K562 (cell line): ENCODE data around the gene IL7R. TPM values are rescaled to one million over a fixed set of nuclear protein-coding genes. Genes with fewer than 3 reads are reported as not detected.

Experiments
- ATAC-seq: fragments of 200-7000 bp; cut with Tn5 transposase; 3 replicates; pipeline ENCODE4 v1.9.1; 2020; ENCODE audit warnings: moderate library complexity
- BruUV-seq: library from RNA; stranded (reverse); fragments of 400-500 nt; replicated peaks from 2 replicates; lab custom pipeline; 2021; lab: Mats Ljungman, UMichigan
- CTCF ChIA-PET: fragments of 300-600 bp; formaldehyde crosslinking; extraction: SDS; loops from one replicate; lab custom pipeline; 2021; ENCODE audit warnings: low intra/inter-chr PET ratio; lab: Yijun Ruan, JAX
- POLR2A ChIA-PET: fragments of 300-600, 350-650 bp; sonication (Branson Sonifier 250); formaldehyde crosslinking; extraction: SDS; loops from one replicate; lab custom pipeline; 2021; ENCODE audit warnings: antibody characterized with exemption, inconsistent platforms; lab: Yijun Ruan, JAX
- DNase-seq, 4 experiments: peaks; one replicate each; pipeline versions ENCODE4 v3.0.0 to v3.0.0-alpha.2; 2011 to 2018; ENCODE audit warnings: low spot score in 3 of 4, mixed read lengths in 3 of 4; ENCODE audit errors: extremely low read depth in 1 of 4
- FAIRE-seq: peaks from 2 replicates; lab custom pipeline; 2011; peaks lifted over from hg19 to GRCh38; lab: Jason Lieb, UNC
- H2AFZ ChIP-seq: 2 replicates; pipeline ENCODE4 v1.6.0; 2011; ENCODE audit warnings: low read depth, low read length, control low read depth, inconsistent platforms
- H3K27ac ChIP-seq: fragments of 200-600 bp; 3 replicates; pipeline ENCODE4 v1.8.0; 2011; ENCODE audit warnings: low read depth, mild to moderate bottlenecking, control low read depth, inconsistent platforms, low read length, moderate library complexity, mixed read lengths; ENCODE audit errors: extremely low read depth
- H3K27me3 ChIP-seq, 2 experiments: fragments of 300-600 bp in 1 of 2; 2 replicates in 1 of 2; 3 replicates in 1 of 2; pipeline versions ENCODE4 v1.6.0 to v1.8.0; 2011; ENCODE audit warnings: inconsistent platforms in 2 of 2, low read length in 2 of 2, mild to moderate bottlenecking in 1 of 2, mixed read lengths in 1 of 2, moderate library complexity in 1 of 2; ENCODE audit not compliant: control insufficient read depth in 2 of 2, insufficient read depth in 2 of 2
- H3K36me3 ChIP-seq: fragments of 300-600 bp; 3 replicates; pipeline ENCODE4 v1.8.0; 2011; ENCODE audit warnings: mild to moderate bottlenecking, low read length, inconsistent platforms; ENCODE audit not compliant: control insufficient read depth, insufficient read depth
- H3K4me1 ChIP-seq, 2 experiments: fragments of 200-600 bp in 1 of 2; replicated peaks in 1 of 2; 2 replicates in 1 of 2; 3 replicates in 1 of 2; pipeline versions ENCODE4 v1.5.1 to v1.8.0; 2011; ENCODE audit warnings: inconsistent platforms in 2 of 2, low read length in 2 of 2, mild to moderate bottlenecking in 1 of 2, mixed read lengths in 1 of 2, moderate library complexity in 1 of 2; ENCODE audit not compliant: control insufficient read depth in 2 of 2, insufficient read depth in 2 of 2
- H3K4me2 ChIP-seq: 2 replicates; pipeline ENCODE4 v1.6.1; 2011; ENCODE audit warnings: low read length, control low read depth, inconsistent platforms, mixed read lengths; ENCODE audit not compliant: insufficient read depth
- H3K4me3 ChIP-seq: fragments of 200-600 bp; sonication (generic), shearing (Covaris generic); 2 replicates; pipeline ENCODE4 v1.5.1; 2016; ENCODE audit warnings: control low read depth, inconsistent platforms
- H3K79me2 ChIP-seq: fragments of 200-600 bp; 3 replicates; pipeline ENCODE4 v1.8.0; 2011; ENCODE audit warnings: low read length, inconsistent platforms; ENCODE audit not compliant: control insufficient read depth, insufficient read depth
- H3K9ac ChIP-seq, 2 experiments: 2 replicates each; pipeline versions ENCODE4 v1.6.0 to v1.6.1; 2011; ENCODE audit warnings: low read depth in 2 of 2, low read length in 2 of 2, control low read depth in 1 of 2, inconsistent platforms in 1 of 2, mild to moderate bottlenecking in 1 of 2, mixed read lengths in 1 of 2; ENCODE audit not compliant: insufficient read depth in 1 of 2
- H3K9me1 ChIP-seq: one replicate; pipeline ENCODE4 v1.6.0; 2011; ENCODE audit warnings: inconsistent platforms, mild to moderate bottlenecking, low read length, moderate library complexity; ENCODE audit not compliant: control insufficient read depth, insufficient read depth
- H3K9me3 ChIP-seq: replicated peaks from 2 replicates; pipeline ENCODE4 v1.5.1; 2011; ENCODE audit warnings: low read depth, low read length, inconsistent platforms; ENCODE audit not compliant: control insufficient read depth, insufficient read depth
- H4K20me1 ChIP-seq: replicated peaks from 2 replicates; pipeline ENCODE4 v1.6.1; 2011; ENCODE audit warnings: low read length, inconsistent platforms, mixed read lengths; ENCODE audit not compliant: control insufficient read depth, insufficient read depth
- GABPB2 ChIP-seq: fragments of 250-450 bp; sonication (Bioruptor Pico); conservative IDR thresholded peaks from 2 replicates; pipeline ENCODE4 v1.5.1; 2021; ENCODE audit warnings: mild to moderate bottlenecking
- MEIS2 ChIP-seq: fragments of 450-650 bp; IDR thresholded peaks from 2 replicates; pipeline ENCODE4 v1.6.1; 2014; ENCODE audit warnings: mild to moderate bottlenecking; ENCODE audit not compliant: partially characterized antibody
- STAT5A ChIP-seq: IDR thresholded peaks from 2 replicates; pipeline ENCODE4 v1.6.1; 2012; ENCODE audit warnings: low read length, inconsistent platforms, borderline replicate concordance
- TAF9B ChIP-seq: fragments of 450-650 bp; IDR thresholded peaks from 2 replicates; pipeline ENCODE4 v1.6.1; 2018; ENCODE audit warnings: mild to moderate bottlenecking; ENCODE audit not compliant: partially characterized antibody
- ZEB2 ChIP-seq: fragments of 450-650 bp; IDR thresholded peaks from 2 replicates; pipeline ENCODE4 v1.6.1; 2016
- ZNF551 ChIP-seq: fragments of 250-450 bp; sonication (Bioruptor Pico); IDR thresholded peaks from 2 replicates; pipeline ENCODE4 v1.5.0; 2021; ENCODE audit warnings: mild to moderate bottlenecking, moderate library complexity
- ZNF79 ChIP-seq: fragments of 250-450 bp; sonication (Bioruptor Pico); IDR thresholded peaks from 2 replicates; pipeline ENCODE4 v1.4.0; 2020; ENCODE audit warnings: low read depth, mild to moderate bottlenecking, moderate library complexity
- WGBS: fragments of 100-300 bp; shearing (Covaris generic); methylation state at CpG from one replicate; pipeline ENCODE4 v1.1.6; 2016; ENCODE audit warnings: low coverage, mixed read lengths; ENCODE audit not compliant: insufficient coverage; ENCODE audit errors: missing lambda C conversion rate; 5-methylcytosine and 5-hydroxymethylcytosine counted together
- in situ Hi-C: fragments of 300-500 bp; cut with MboI; formaldehyde crosslinking; loops from 4 replicates; pipeline ENCODE4 v1.15.0; 2018; ENCODE audit warnings: inconsistent platforms, mixed read lengths
- intact Hi-C: fragments of 100-400 bp; cut with micrococcal nuclease; formaldehyde crosslinking; loops from 2 replicates; pipeline ENCODE4 v1.14.2; 2022
- polyA plus RNA-seq, 8 experiments: library from polyadenylated mRNA; depleted of rRNA in 4 of 8; stranded (reverse) in 5 of 8; unstranded in 3 of 8; fragments of >200 nt; fragmentation: Nextera tagmentation in 2 of 8; fragmentation: Illumina TruSeq in 1 of 8; extraction: Ambion mirVana in 2 of 8; extraction: Trizol in 1 of 8; gene quantifications; 2 replicates each; pipeline versions ENCODE4 v1.2.1 to v1.2.3, GENCODE V29; 2011 to 2014; ENCODE audit warnings: inconsistent platforms in 1 of 8, missing spikeins in 1 of 8
- total RNA-seq, 7 experiments: library from RNA; depleted of rRNA in 6 of 7; stranded (reverse); fragments of >200 nt in 6 of 7; fragmentation: Illumina TruSeq in 2 of 7; extraction: Trizol in 2 of 7; gene quantifications; 2 replicates each; pipeline versions ENCODE4 v1.2.1 to v1.2.3, GENCODE V29; 2011 to 2021; ENCODE audit warnings: low replicate concordance in 1 of 7
- TF ChIP-seq, protein P1 (sequence below), 3 experiments: fragments of 200-800 bp in 1 of 3; fragments of 250-450 bp in 1 of 3; fragments of 450-650 bp in 1 of 3; sonication (Bioruptor Pico) in 1 of 3; sonication (Bioruptor generic) in 1 of 3; formaldehyde crosslinking in 1 of 3; IDR thresholded peaks; 2 replicates each; pipeline versions ENCODE4 v1.6.1 to v1.8.0; 2016 to 2022; ENCODE audit warnings: mild to moderate bottlenecking in 2 of 3, missing genetic modification characterization in 2 of 3, missing compliant biosample characterization in 1 of 3, moderate library complexity in 1 of 3
- TF ChIP-seq, protein P2 (sequence below): fragments of 450-650 bp; IDR thresholded peaks from 2 replicates; pipeline ENCODE4 v1.6.1; 2016; ENCODE audit warnings: antibody characterized with exemption
- TF ChIP-seq, protein P3 (sequence below): fragments of 200-800 bp; sonication (Bioruptor generic); IDR thresholded peaks from 2 replicates; pipeline ENCODE4 v1.6.1; 2017; ENCODE audit warnings: missing genetic modification characterization, missing compliant biosample characterization
- TF ChIP-seq, protein P4 (sequence below), 2 experiments: fragments of 150-350 bp in 1 of 2; IDR thresholded peaks; 2 replicates each; pipeline ENCODE4 v1.6.1; 2012 to 2016; ENCODE audit warnings: low read depth in 2 of 2, low read length in 2 of 2, mild to moderate bottlenecking in 1 of 2, moderate library complexity in 1 of 2

Gene IL7R
- total and polyA plus RNA-seq, 9 of the 15 experiments (the other 6 are each of a cell fraction or from before 2014, with no cell fraction given) = 0.04 to 0.98 (median 0.09) TPM; not detected in 3

DNA sequence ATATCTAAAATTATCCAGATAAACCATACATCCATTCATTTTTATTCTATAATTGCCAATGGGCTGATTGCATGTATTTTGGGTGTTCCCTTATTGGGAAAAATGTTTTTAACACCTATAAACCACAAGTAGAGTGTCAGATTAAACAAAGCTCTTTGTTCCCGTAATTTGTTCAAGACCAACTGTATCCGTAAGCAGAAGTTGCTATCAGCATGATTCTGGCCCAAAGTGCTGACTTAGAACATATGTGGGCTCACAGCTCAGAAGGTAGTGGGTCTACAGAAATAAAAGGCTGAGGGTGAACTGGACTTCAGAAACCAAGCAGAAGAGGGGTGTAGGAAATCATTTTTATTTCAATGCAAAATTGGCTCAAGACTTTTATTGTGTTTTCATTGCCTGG is 23.5 kb upstream of the IL7R start:
- H3K9ac ChIP-seq = no peak overlapping the region
- no peaks in the 10 kb centered on the region for H3K9me3 ChIP-seq
- H2AFZ ChIP-seq = no peak overlapping the region
- H3K4me2 ChIP-seq = no peak overlapping the region
- no peak for ATAC-seq
- ChIA-PET CTCF (no interaction called here), POLR2A (no interaction called here)
- 0% methylated on average over 2 of the region's 2 CpGs for WGBS
- no peak for DNase-seq
- FAIRE-seq = no peak
- H3K79me2 ChIP-seq = no peaks in the 10 kb centered on the region
- H3K27ac ChIP-seq = no peak overlapping the region
- no peaks in the 10 kb centered on the region for H4K20me1 ChIP-seq
- no TSS peak for BruUV-seq
- intact Hi-C loops = no loop called here
- in situ Hi-C loops = no loop called here
- H3K27me3 ChIP-seq = no peaks in the 10 kb centered on the region
- H3K36me3 ChIP-seq = no peaks in the 10 kb centered on the region
- no peaks in the 10 kb centered on the region for H3K9me1 ChIP-seq
- no peaks in the 10 kb centered on the region for H3K4me1 ChIP-seq
- H3K4me3 ChIP-seq = no peak overlapping the region
- TF ChIP-seq STAT5A (no peak), GABPB2 (CRISPR knock-in tag) (no peak), ZEB2 (no peak), ZNF79 (CRISPR knock-in tag) (no peak), TAF9B (no peak), ZNF551 (no peak), MEIS2 (no peak)
- TF ChIP-seq, protein P1, sequence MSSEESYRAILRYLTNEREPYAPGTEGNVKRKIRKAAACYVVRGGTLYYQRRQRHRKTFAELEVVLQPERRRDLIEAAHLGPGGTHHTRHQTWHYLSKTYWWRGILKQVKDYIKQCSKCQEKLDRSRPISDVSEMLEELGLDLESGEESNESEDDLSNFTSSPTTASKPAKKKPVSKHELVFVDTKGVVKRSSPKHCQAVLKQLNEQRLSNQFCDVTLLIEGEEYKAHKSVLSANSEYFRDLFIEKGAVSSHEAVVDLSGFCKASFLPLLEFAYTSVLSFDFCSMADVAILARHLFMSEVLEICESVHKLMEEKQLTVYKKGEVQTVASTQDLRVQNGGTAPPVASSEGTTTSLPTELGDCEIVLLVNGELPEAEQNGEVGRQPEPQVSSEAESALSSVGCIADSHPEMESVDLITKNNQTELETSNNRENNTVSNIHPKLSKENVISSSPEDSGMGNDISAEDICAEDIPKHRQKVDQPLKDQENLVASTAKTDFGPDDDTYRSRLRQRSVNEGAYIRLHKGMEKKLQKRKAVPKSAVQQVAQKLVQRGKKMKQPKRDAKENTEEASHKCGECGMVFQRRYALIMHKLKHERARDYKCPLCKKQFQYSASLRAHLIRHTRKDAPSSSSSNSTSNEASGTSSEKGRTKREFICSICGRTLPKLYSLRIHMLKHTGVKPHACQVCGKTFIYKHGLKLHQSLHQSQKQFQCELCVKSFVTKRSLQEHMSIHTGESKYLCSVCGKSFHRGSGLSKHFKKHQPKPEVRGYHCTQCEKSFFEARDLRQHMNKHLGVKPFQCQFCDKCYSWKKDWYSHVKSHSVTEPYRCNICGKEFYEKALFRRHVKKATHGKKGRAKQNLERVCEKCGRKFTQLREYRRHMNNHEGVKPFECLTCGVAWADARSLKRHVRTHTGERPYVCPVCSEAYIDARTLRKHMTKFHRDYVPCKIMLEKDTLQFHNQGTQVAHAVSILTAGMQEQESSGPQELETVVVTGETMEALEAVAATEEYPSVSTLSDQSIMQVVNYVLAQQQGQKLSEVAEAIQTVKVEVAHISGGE (CRISPR knock-in tag; IDR thresholded peaks at IDR 0.05) = no peak
- TF ChIP-seq, protein P2, sequence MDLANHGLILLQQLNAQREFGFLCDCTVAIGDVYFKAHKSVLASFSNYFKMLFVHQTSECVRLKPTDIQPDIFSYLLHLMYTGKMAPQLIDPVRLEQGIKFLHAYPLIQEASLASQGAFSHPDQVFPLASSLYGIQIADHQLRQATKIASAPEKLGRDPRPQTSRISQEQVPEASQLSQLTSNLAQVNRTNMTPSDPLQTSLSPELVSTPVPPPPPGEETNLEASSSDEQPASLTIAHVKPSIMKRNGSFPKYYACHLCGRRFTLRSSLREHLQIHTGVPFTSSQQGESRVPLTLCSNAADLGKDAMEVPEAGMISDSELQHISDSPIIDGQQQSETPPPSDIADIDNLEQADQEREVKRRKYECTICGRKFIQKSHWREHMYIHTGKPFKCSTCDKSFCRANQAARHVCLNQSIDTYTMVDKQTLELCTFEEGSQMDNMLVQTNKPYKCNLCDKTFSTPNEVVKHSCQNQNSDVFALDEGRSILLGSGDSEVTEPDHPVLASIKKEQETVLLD = no peak
- TF ChIP-seq, protein P3, sequence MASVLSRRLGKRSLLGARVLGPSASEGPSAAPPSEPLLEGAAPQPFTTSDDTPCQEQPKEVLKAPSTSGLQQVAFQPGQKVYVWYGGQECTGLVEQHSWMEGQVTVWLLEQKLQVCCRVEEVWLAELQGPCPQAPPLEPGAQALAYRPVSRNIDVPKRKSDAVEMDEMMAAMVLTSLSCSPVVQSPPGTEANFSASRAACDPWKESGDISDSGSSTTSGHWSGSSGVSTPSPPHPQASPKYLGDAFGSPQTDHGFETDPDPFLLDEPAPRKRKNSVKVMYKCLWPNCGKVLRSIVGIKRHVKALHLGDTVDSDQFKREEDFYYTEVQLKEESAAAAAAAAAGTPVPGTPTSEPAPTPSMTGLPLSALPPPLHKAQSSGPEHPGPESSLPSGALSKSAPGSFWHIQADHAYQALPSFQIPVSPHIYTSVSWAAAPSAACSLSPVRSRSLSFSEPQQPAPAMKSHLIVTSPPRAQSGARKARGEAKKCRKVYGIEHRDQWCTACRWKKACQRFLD (CRISPR knock-in tag) = no peak
- TF ChIP-seq, protein P4, sequence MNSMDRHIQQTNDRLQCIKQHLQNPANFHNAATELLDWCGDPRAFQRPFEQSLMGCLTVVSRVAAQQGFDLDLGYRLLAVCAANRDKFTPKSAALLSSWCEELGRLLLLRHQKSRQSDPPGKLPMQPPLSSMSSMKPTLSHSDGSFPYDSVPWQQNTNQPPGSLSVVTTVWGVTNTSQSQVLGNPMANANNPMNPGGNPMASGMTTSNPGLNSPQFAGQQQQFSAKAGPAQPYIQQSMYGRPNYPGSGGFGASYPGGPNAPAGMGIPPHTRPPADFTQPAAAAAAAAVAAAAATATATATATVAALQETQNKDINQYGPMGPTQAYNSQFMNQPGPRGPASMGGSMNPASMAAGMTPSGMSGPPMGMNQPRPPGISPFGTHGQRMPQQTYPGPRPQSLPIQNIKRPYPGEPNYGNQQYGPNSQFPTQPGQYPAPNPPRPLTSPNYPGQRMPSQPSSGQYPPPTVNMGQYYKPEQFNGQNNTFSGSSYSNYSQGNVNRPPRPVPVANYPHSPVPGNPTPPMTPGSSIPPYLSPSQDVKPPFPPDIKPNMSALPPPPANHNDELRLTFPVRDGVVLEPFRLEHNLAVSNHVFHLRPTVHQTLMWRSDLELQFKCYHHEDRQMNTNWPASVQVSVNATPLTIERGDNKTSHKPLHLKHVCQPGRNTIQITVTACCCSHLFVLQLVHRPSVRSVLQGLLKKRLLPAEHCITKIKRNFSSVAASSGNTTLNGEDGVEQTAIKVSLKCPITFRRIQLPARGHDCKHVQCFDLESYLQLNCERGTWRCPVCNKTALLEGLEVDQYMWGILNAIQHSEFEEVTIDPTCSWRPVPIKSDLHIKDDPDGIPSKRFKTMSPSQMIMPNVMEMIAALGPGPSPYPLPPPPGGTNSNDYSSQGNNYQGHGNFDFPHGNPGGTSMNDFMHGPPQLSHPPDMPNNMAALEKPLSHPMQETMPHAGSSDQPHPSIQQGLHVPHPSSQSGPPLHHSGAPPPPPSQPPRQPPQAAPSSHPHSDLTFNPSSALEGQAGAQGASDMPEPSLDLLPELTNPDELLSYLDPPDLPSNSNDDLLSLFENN (IDR thresholded peaks at IDR 0.05; ENCODE audit: low read depth in 2 of 2, low read length in 2 of 2) = no peak
